Osteoblast (primary cell): ENCODE measurements around the gene GNS. TPM values are rescaled to one million over a fixed set of nuclear protein-coding genes. Genes with fewer than 3 reads are reported as not detected.

ENCODE experiments used
- DNase-seq: peaks from one replicate; pipeline ENCODE4 v3.0.0; 2011; ENCODE audit warnings: low spot score, mixed read lengths; ENCODE audit not compliant: insufficient read length; ENCODE audit errors: missing footprints
- H2AFZ ChIP-seq: 2 replicates; pipeline ENCODE4 v1.6.0; 2011; ENCODE audit warnings: mild to moderate bottlenecking, low read length
- H3K27ac ChIP-seq: 2 replicates; pipeline ENCODE4 v1.5.1; 2011; ENCODE audit warnings: mild to moderate bottlenecking, low read depth, low read length, moderate library complexity
- H3K27me3 ChIP-seq: 2 replicates; pipeline ENCODE4 v1.6.0; 2012; ENCODE audit warnings: mild to moderate bottlenecking, control low read depth, inconsistent platforms, low read length, moderate library complexity; ENCODE audit not compliant: insufficient read depth
- H3K36me3 ChIP-seq: 2 replicates; pipeline ENCODE4 v1.5.1; 2011; ENCODE audit warnings: mild to moderate bottlenecking, low read length, control low read depth, moderate library complexity; ENCODE audit not compliant: insufficient read depth
- H3K4me1 ChIP-seq: 2 replicates; pipeline ENCODE4 v1.5.1; 2011; ENCODE audit warnings: mild to moderate bottlenecking, low read length, control low read depth, moderate library complexity; ENCODE audit not compliant: insufficient read depth
- H3K4me2 ChIP-seq: 2 replicates; pipeline ENCODE4 v1.6.0; 2011; ENCODE audit warnings: mild to moderate bottlenecking, low read length; ENCODE audit not compliant: insufficient read depth
- H3K4me3 ChIP-seq: fragments of 200-600 bp; sonication (generic); 3 replicates; pipeline ENCODE4 v1.5.1; 2012; ENCODE audit warnings: mild to moderate bottlenecking, low read length, inconsistent platforms; ENCODE audit not compliant: insufficient read depth
- H3K79me2 ChIP-seq: 2 replicates; pipeline ENCODE4 v1.6.0; 2012; ENCODE audit warnings: mild to moderate bottlenecking, low read length, control low read depth, inconsistent platforms; ENCODE audit not compliant: insufficient read depth
- H3K9me3 ChIP-seq: 2 replicates; pipeline ENCODE4 v1.5.1; 2011; ENCODE audit warnings: low read depth, low read length, control low read depth
- H4K20me1 ChIP-seq: 2 replicates; pipeline ENCODE4 v1.6.0; 2012; ENCODE audit warnings: mild to moderate bottlenecking, low read length, control low read depth; ENCODE audit not compliant: insufficient read depth
- CTCF ChIP-seq: IDR thresholded peaks from 2 replicates; pipeline ENCODE4 v1.5.1; 2011; ENCODE audit warnings: mild to moderate bottlenecking, low read depth, low read length, moderate library complexity; ENCODE audit errors: extremely low read depth
- total RNA-seq: library from RNA; depleted of rRNA; stranded (reverse); fragments of >200 nt; gene quantifications from 2 replicates; pipeline ENCODE4 v1.2.3, GENCODE V29; 2012

The GNS gene
- total RNA-seq, 1 donor, result 277 TPM

DNA sequence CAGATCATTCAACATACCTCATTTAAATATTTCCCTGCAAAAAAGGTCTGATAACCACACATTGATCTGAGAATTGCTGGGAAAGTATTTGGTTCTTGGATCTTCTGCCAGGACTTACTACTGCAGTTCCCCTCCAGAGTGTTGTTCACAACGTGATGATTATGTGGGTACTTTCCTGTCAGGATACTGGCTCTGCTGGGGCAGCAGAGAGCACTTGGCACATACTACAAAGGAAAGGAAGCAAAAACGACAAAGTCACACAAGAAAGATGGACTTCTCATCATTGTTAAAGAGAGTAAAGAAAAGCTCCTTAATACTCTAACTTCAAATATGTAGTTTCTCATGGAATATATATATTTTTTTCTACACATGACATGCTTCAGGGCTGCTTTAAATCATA lies 11.5 kb downstream of the GNS start:
- Histone ChIP-seq H3K27me3 (no peaks in the 10 kb centered on the region), H3K79me2 (peaks cover 3% of the 10 kb centered on the region), H3K9me3 (no peaks in the 10 kb centered on the region), H3K27ac (peak overlapping the region; percentile 52), H3K36me3 (peaks cover 32% of the 10 kb centered on the region), H3K4me2 (no peak overlapping the region), H4K20me1 (no peaks in the 10 kb centered on the region), H2AFZ (no peak overlapping the region), H3K4me1 (peaks cover 25% of the 10 kb centered on the region), H3K4me3 (no peak overlapping the region)
- no peak for TF ChIP-seq CTCF
- DNase-seq, result no peak

- Histone ChIP-seq H2AFZ (no peak overlapping the region), H3K27me3 (no peaks in the 10 kb centered on the region), H3K27ac (peak overlapping the region; percentile 52), H4K20me1 (no peaks in the 10 kb centered on the region), H3K4me1 (peaks cover 25% of the 10 kb centered on the region), H3K4me3 (no peak overlapping the region), H3K79me2 (peaks cover 3% of the 10 kb centered on the region), H3K4me2 (peak overlapping the region; percentile 23), H3K36me3 (peaks cover 38% of the 10 kb centered on the region), H3K9me3 (no peaks in the 10 kb centered on the region)
- DNase-seq, result no peak
- no peak for TF ChIP-seq CTCF
These were observed 12.5 kb downstream of the GNS start for GRCh38 chr12:64746663-64747062.

DNA sequence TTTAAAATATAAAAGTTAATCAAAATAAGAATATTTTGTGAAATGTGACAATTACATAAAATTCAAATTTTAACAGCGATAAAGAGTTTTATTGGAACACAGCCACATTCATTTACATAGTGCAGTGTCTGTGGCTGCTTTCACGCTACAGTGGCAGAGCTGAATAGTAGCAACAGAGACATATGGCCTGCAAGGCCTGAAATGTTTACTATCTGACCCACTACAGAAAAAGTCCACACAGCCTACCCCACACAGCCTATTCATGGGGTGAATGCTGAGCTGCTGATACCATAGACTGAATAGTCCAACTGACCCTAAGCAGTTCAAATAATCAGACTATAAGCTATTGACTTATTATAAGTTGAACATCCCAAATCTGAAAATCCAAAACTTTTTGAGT lies 13.2 kb downstream of the GNS start:
- Histone ChIP-seq H3K27ac (no peak overlapping the region), H3K4me2 (no peak overlapping the region), H3K4me1 (peaks cover 25% of the 10 kb centered on the region), H2AFZ (no peak overlapping the region), H3K9me3 (no peaks in the 10 kb centered on the region), H3K4me3 (no peak overlapping the region), H3K27me3 (no peaks in the 10 kb centered on the region), H3K36me3 (peaks cover 41% of the 10 kb centered on the region), H4K20me1 (no peaks in the 10 kb centered on the region), H3K79me2 (peaks cover 3% of the 10 kb centered on the region)
- DNase-seq, result no peak
- no peak for TF ChIP-seq CTCF

DNA sequence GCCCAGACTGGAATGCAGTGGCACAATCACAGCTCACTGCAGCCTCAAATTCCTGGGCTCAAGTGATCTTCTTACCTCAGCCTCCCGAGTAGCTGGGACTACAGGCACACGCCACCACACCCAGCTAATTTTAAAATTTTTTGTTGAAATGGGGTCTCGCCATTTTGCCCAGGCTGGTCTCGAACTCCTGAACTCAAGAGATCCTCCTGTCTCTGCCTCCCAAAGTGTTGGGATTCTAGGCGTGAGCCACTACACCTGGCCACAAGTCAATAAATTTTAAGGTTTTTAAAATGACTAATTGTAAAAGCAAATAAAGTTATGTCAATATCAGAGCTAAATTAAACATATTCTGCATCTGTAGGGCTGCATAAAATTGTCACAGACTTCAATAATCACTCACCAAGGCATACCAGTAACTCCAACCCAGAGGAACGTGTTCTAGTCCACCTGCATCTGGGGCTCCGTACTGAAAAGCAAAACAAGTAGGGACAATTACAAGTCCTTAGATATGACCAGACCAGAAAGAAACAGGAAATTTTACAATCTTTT lies 13.9 kb downstream of the GNS start:
- peaks cover 25% of the 10 kb centered on the region for H3K4me1 ChIP-seq
- H4K20me1 ChIP-seq, result no peaks in the 10 kb centered on the region
- no peak for TF ChIP-seq CTCF
- H3K27me3 ChIP-seq, result no peaks in the 10 kb centered on the region
- H3K27ac ChIP-seq, result no peak overlapping the region
- H3K79me2 ChIP-seq, result peaks cover 3% of the 10 kb centered on the region
- H2AFZ ChIP-seq, result no peak overlapping the region
- no peaks in the 10 kb centered on the region for H3K9me3 ChIP-seq
- H3K4me2 ChIP-seq, result no peak overlapping the region
- peaks cover 37% of the 10 kb centered on the region for H3K36me3 ChIP-seq
- no peak overlapping the region for H3K4me3 ChIP-seq
- DNase-seq, result no peak
